ENCODE measurements around the gene TMEM179.

GRCh38 chr14:104571246-104571645 lies 33.3 kb downstream of the TMEM179 start:
- TF ChIP-seq, protein P1, sequence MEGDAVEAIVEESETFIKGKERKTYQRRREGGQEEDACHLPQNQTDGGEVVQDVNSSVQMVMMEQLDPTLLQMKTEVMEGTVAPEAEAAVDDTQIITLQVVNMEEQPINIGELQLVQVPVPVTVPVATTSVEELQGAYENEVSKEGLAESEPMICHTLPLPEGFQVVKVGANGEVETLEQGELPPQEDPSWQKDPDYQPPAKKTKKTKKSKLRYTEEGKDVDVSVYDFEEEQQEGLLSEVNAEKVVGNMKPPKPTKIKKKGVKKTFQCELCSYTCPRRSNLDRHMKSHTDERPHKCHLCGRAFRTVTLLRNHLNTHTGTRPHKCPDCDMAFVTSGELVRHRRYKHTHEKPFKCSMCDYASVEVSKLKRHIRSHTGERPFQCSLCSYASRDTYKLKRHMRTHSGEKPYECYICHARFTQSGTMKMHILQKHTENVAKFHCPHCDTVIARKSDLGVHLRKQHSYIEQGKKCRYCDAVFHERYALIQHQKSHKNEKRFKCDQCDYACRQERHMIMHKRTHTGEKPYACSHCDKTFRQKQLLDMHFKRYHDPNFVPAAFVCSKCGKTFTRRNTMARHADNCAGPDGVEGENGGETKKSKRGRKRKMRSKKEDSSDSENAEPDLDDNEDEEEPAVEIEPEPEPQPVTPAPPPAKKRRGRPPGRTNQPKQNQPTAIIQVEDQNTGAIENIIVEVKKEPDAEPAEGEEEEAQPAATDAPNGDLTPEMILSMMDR (conservative IDR thresholded peaks at IDR 0.05 in 1 of 2, IDR thresholded peaks at IDR 0.05 in 1 of 2; ENCODE audit: extremely low read depth in 1 of 2, insufficient read depth in 1 of 2, low read depth in 1 of 2, low read length in 2 of 2) = no peak
- TF ChIP-seq EZH2 (IDR thresholded peaks at IDR 0.05; ENCODE audit: borderline replicate concordance, low read length) = no peak
